Kidney glomerular epithelial cell (primary cell): ENCODE results near the gene MT1HL1.

Experiments used
- DNase-seq: peaks from one replicate; lab custom pipeline; 2025; lab: John Stamatoyannopoulos, UW

MT1HL1 gene

GRCh38 chr1:237004116-237004515, at the start of gene MT1HL1:
MT1HL1 (minus strand) TSS chr1:237004441; CDS start chr1:237004372, 69 bp downstream.
- DNase-seq = no peak

DNA sequence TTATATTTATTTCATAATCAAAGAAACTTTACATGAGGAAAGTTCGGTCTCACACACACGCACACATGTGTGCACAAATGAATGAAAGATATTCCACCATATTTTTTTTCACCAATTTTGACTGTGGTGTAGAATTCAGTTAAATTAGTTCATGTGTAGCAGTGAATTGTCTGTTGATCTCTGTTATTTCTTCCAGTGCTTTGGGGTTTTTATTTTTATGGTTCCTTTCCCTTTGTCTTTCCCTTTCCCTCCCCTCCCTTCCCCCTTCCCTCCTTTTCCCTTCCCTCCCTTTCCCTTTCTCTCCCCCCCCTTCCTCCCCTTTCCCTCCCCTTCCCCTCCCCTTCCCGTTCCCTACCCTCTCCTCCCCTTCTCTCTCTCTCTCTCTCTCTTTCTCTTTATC, 46.7 kb upstream of the MT1HL1 start:
- no peak for DNase-seq

- no peak for DNase-seq
These were observed 45.9 kb upstream of the MT1HL1 start for GRCh38 chr1:237050185-237050584.

DNA sequence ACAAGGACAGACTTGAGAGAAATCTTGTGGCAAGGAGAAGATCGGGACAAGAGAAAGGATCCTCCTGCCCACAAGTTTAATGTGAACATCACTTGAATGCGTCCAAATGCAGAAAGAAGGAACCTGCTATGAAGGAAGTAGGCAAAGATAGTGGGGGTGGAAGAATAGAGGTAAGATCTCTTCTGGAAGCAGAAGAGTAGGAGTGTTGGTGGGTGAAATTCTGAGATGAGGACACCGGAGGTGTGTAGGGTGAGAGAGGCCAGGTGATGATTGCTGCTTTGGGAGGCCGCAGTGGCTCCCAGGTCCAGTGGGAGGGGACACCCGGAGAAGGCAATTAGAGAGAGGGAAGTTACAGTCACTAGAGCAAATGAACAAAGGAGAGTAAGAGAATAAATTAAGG, 44.6 kb upstream of the MT1HL1 start:
- no peak for DNase-seq

DNA sequence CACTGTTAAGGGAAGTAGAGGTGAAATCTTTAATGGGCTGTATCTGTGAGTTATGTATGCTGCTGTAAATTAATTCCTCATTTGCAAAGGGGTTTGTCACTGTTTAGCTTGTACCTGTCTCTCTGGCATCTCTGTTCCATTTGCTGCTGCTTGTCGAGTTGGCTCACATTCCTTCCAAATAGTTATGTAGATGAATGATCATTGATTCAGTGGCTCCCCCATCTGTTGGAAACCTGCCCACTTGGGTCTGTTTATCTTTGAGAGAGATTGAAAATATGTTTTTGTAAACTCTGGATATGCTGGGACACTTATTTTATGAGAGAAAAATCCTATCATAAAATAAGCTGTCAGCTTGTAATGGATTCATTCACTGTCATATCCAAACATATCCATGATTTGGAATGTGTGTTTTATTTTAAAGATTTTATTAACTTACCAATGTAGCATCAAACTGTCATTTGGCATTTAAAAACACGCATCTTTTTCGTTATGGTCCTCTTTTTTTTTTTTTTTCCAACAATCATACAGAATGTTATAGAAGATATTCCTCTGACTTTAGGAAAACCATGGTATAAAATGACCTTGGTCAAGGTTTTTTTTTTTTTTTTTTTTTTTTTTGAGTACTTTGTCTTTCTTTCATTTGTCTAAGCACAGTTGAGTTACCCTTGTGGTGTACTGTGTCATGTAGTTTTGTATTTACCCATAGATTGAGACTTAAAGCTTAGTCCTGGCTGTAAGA, 41.2 kb upstream of the MT1HL1 start:
- DNase-seq = no peak

- DNase-seq = no peak
These were observed 39.8 kb upstream of the MT1HL1 start for GRCh38 chr1:237043846-237044636.

- DNase-seq = no peak
These were observed 38.8 kb upstream of the MT1HL1 start for GRCh38 chr1:237042892-237043576.

DNA sequence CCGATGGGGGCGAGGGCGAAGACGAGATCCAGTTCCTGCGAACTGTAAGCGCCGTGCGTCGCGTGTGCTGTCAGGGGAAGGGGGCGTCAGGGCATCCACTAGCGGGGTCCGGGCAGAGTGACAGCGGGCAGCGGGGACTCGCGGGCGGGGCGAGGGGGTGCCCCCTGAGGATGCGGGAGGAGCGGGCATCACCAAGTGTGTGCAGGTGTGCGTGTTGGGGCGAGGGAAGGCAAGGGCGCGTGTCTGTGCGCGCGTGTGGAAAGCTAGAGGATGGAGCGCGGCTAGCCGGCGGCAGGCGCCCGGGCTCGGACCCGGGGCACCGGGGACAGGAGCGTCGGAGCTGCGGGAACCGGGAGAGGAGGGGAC, 38.3 kb upstream of the MT1HL1 start:
- DNase-seq = no peak

DNA sequence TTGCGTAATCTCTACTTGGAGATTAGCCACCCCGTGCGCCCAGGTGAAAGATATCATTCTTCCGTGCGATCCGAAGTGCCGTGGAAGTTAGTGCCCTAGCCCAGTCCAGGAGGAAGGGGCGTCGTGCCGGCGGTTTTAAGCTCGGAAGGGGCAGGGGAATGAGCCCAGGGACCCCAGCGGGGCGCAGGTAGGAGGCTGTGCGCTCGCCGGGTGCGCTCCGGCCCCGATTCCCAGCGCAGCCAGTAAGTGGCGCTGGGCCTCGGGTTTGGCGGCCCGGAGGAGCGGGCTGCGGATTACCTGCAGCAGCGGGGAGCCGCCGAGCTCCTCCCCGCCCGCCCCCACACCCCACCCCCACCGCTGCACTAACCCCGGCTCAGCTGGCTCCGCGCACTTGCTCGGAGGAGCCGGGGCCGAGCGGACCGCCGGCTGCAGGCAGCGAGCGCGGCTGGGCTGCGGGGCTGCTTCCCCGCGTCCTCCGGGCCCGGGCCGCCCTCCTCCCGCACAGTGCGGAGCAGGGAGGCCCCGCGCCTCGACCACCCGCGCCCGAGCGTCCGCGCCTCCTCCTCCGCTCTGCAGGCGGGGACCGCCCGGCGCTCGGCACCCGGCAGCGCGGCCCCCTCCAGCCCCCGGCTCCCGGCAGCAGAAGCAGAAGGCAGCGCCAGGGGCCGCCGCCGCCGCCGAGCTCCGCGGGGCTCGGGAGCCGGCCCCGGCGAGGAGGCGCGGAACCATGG, 37.7 kb upstream of the MT1HL1 start, which contains the start of gene RYR2:
Gene RYR2 (plus strand): TSS at position 390 of the 731 bp plus-strand sequence. CDS start 338 bp downstream, at position 728.
- DNase-seq = no peak

DNA sequence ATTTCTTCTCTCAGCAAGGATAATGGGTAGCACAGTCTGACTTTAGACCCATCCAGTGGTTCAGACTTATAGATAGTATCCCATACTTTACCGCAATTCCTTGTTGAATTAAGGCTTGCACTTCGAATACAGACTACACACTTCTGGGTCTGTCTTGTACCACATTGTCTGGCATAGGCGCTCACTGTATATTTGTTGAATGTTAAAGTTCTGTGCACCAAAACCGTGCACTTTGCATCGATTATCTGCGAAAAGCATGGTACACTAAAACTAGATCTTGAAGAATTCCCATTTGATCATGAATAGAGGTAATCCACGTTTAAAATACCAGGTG, 37.2 kb upstream of the MT1HL1 start:
- no peak for DNase-seq

DNA sequence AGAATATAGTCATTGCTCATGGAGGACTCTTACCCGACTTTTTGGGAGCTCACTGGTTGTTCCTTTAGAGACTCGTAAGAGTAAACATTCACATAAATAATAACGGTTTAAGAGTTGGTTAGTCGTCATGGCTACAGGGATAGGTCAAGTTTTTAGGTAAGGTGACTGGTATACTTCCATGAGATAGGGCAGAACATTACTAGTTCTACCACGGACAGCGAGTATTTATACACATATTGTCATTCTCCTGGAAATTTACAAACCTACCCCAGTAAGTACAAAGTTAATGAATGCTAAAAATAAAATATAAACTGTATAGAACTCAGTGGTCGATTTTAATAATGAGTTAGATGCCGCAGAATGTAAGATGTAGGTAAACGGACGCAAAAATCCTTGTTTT, 36.6 kb upstream of the MT1HL1 start:
- DNase-seq = no peak

GRCh38 chr1:237038211-237038610, 34.0 kb upstream of the MT1HL1 start:
- DNase-seq = no peak

DNA sequence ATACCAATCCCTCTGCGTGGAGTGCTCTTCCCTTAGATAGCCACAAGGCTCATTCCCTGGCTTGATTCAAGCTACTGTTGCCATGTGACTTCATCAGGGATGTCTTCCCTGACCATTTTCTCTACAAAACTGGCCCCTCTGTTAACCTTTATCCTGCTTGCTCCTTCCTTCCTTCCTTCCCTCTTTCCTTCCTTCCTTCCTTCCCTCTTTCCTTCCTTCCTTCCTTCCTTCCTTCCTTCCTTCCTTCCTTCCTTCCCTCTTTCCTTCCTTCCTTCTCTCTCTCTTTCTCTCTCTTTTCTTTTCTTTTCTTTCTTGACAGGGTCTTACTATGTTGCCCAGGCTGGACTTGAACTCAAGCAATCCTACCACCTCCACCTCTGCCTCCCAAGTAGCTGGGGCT, 31.5 kb upstream of the MT1HL1 start:
- no peak for DNase-seq

DNA sequence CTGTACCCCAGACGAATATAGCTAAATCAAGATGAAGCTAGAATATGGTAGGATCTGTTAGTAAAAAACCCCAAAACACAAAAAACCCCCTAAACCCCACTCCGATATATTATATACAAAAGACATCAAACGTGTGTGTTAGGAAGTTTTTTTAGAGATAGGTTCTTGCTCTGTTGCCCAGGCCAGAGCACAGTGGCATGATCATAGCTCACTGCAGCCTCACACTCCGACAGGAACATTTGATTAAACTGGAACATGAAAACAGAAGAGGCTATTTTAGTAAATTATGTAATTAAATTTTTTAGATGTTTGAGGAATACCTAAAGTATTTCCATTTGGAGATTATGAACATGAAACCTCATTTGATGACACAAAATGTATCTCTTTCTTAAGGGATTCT, 29.6 kb upstream of the MT1HL1 start:
- no peak for DNase-seq

GRCh38 chr1:237033061-237033460, 28.8 kb upstream of the MT1HL1 start:
- DNase-seq = no peak

- no peak for DNase-seq
These were observed 27.8 kb upstream of the MT1HL1 start for GRCh38 chr1:237032029-237032428.

DNA sequence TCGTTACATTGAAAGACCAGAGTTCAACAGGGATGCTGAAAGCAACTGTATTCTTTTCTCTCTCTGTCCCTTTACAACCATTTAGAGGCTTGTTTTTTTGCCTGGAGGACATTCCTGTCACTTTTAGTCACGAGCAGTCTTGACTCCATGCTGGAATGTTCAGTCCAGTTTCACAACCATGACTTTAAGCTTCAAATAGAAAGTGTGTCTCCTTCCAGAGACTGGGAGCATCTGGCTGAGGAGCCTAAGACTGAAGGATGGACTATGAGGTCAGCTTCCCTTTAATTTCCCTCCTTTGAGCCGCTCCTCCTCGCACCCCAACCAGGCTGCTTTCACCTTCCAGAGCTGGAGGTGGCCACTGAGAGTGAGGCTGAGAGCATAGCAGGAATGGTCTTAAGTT, 27.2 kb upstream of the MT1HL1 start:
- DNase-seq = no peak

DNA sequence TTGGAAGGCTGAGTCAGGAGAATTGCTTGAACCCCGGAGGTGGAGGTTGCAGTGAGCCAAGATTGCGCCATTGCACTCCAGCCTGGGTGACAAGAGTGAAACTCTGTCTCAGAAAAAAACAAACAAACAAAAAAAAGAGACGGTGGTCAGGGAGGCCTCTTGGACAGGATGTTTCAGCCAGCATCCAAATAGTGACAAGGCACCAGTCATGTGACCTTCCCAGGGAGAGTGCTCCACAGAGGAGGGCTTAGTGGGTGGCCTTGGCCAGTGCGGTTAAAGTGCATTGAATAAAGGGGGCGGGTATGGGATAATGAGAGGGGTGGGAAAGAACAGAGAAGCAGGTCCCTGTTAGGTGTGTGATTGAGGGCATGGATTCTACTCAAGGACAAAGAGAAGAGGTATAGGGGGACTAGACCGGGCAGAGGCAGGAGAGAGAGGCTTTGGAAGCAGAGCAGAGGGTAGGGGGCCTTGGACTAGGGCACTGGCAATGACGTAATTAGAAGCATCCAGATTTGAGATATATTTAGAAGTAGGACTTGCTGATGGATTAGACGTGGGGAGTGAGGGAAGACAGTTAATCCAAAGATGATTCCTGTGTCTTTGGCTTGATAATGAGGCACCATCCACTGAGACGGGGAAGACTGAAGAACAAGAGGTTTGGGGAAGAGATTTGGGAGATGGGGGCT, 25.8 kb upstream of the MT1HL1 start:
- no peak for DNase-seq

GRCh38 chr1:237029240-237029639, 25.0 kb upstream of the MT1HL1 start:
- no peak for DNase-seq

DNA sequence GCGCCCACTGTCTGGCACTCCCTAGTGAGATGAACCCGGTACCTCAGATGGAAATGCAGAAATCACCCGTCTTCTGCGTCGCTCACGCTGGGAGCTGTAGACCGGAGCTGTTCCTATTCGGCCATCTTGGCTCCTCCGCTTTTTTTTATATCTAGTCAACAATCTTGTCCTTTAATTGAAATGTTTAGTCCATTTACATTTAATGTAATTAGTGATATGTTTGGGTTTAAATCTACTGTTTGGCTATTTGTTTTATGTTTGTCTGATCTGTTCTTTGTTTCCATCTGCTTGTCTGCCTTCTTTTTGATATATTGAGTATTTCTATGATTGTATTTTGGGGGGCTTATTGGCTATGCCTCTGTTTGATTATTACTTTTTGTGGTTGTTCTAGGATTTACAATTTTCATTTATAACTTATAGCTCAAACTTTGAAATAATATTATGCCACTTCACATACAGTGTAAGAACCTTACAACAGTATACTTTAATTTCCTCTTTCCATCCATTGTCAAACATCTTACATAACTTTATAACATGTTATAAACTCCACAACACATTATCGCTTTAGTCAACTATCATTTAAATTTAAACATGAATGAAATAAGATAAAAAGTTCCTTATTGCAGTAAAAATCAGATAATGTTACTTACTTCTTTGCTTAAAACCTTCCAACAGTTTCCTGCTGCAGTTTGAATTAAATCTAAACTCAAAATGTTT, 21.3 kb upstream of the MT1HL1 start:
- DNase-seq = no peak

- DNase-seq = no peak
These were observed 14.7 kb upstream of the MT1HL1 start for GRCh38 chr1:237018896-237019295.
